ENCODE measurements around the gene PIN1. TPM values are rescaled to one million over a fixed set of nuclear protein-coding genes. Genes with fewer than 3 reads are reported as not detected.

Gene PIN1
- total and polyA plus RNA-seq, 10 donors = 37.7 to 86.1 (median 50.9) TPM

- intact Hi-C loops (cut with DNase I; ENCODE audit: low total_unique reads) = no loop called here
- H3K9me3 ChIP-seq = peaks cover 0 to 6% (median 0%) of the 10 kb centered on the region in 8 donors
- WGBS, 5 donors = 79 to 92% (median 89%) methylated on average over 10 of the region's 10 CpGs
- H3K4me1 ChIP-seq = peaks cover 0 to 4% (median 0%) of the 10 kb centered on the region in 6 donors
- no peaks in the 10 kb centered on the region for H3K36me3 ChIP-seq
- DNase-seq = no peak
- no peak overlapping the region for H3K27ac ChIP-seq
- TF ChIP-seq POLR2AphosphoS5 (IDR thresholded peaks at IDR 0.05) (no peak), CTCF (IDR thresholded peaks at IDR 0.05 in 8 of 11, conservative IDR thresholded peaks at IDR 0.05 in 3 of 11) (no peak), POLR2A (IDR thresholded peaks at IDR 0.05) (no peak)
- no peaks in the 10 kb centered on the region for H3K27me3 ChIP-seq (replicated peaks in 1 of 7)
- no peak overlapping the region for H3K4me3 ChIP-seq
These were observed 42.8 kb downstream of the PIN1 start for GRCh38 chr19:9877780-9878510.

GRCh38 chr19:9878511-9879196 is 43.5 kb downstream of the PIN1 start:
- intact Hi-C loops (cut with DNase I; ENCODE audit: low total_unique reads) = no loop called here
- WGBS, 5 donors = 64 to 78% (median 71%) methylated on average over 11 of the region's 11 CpGs
- peaks cover 0 to 6% (median 0%) of the 10 kb centered on the region in 8 donors for H3K9me3 ChIP-seq
- H3K4me3 ChIP-seq = no peak overlapping the region
- DNase-seq = no peak
- peaks cover 0 to 4% (median 0%) of the 10 kb centered on the region in 6 donors for H3K4me1 ChIP-seq
- no peak overlapping the region for H3K27ac ChIP-seq
- H3K27me3 ChIP-seq (replicated peaks in 1 of 7) = no peaks in the 10 kb centered on the region
- no peak for TF ChIP-seq POLR2AphosphoS5 (IDR thresholded peaks at IDR 0.05)
- no peak for TF ChIP-seq POLR2A (IDR thresholded peaks at IDR 0.05)
- no peak for TF ChIP-seq CTCF (IDR thresholded peaks at IDR 0.05 in 8 of 11, conservative IDR thresholded peaks at IDR 0.05 in 3 of 11)
- H3K36me3 ChIP-seq = no peaks in the 10 kb centered on the region

GRCh38 chr19:9881720-9882119 is 46.6 kb downstream of the PIN1 start:
- TF ChIP-seq CTCF (IDR thresholded peaks at IDR 0.05 in 8 of 11, conservative IDR thresholded peaks at IDR 0.05 in 3 of 11) (no peak), POLR2AphosphoS5 (IDR thresholded peaks at IDR 0.05) (no peak), POLR2A (IDR thresholded peaks at IDR 0.05) (no peak)
- 87 to 95% (median 92%) methylated on average over 9 of the region's 9 CpGs for WGBS, 5 donors
- Histone ChIP-seq H3K27me3 (replicated peaks in 1 of 7) (peaks cover 0 to 8% (median 0%) of the 10 kb centered on the region in 7 donors), H3K4me3 (no peak overlapping the region), H3K4me1 (peaks cover 0 to 4% (median 0%) of the 10 kb centered on the region in 6 donors), H3K9me3 (peaks cover 0 to 6% (median 0%) of the 10 kb centered on the region in 8 donors), H3K36me3 (no peaks in the 10 kb centered on the region), H3K27ac (no peak overlapping the region)
- intact Hi-C loops (cut with DNase I; ENCODE audit: low total_unique reads) = no loop called here
- no peak for DNase-seq

GRCh38 chr19:9883231-9883758 is 48.2 kb downstream of the PIN1 start:
- Histone ChIP-seq H3K27ac (no peak overlapping the region), H3K36me3 (no peaks in the 10 kb centered on the region), H3K27me3 (replicated peaks in 1 of 7) (peaks cover 0 to 8% (median 0%) of the 10 kb centered on the region in 7 donors), H3K9me3 (no peaks in the 10 kb centered on the region), H3K4me1 (peaks cover 0 to 4% (median 0%) of the 10 kb centered on the region in 6 donors), H3K4me3 (no peak overlapping the region)
- DNase-seq = no peak
- TF ChIP-seq CTCF (IDR thresholded peaks at IDR 0.05 in 8 of 11, conservative IDR thresholded peaks at IDR 0.05 in 3 of 11) = no peak
- TF ChIP-seq POLR2A (IDR thresholded peaks at IDR 0.05) = no peak
- no peak for TF ChIP-seq POLR2AphosphoS5 (IDR thresholded peaks at IDR 0.05)
- intact Hi-C loops (cut with DNase I; ENCODE audit: low total_unique reads) = no loop called here
- 64 to 74% (median 68%) methylated on average over 8 to 10 of the region's 10 CpGs for WGBS, 5 donors
